K562 (cell line): Measurements from ENCODE around the gene C2orf76. TPM values are rescaled to one million over a fixed set of nuclear protein-coding genes. Genes with fewer than 3 reads are reported as not detected.

Source experiments
- ETV1 ChIP-seq: fragments of 450-650 bp; conservative IDR thresholded peaks from 2 replicates; pipeline ENCODE4 v1.6.1; 2016; ENCODE audit warnings: missing genetic modification characterization, control low read depth, low read depth, missing compliant biosample characterization
- L3MBTL2 ChIP-seq: fragments of 450-650 bp; IDR thresholded peaks from 2 replicates; pipeline ENCODE4 v1.6.1; 2016; ENCODE audit warnings: mild to moderate bottlenecking, moderate library complexity
- MTF1 ChIP-seq: fragments of 250-450 bp; sonication (Bioruptor Pico); IDR thresholded peaks from 2 replicates; pipeline ENCODE4 v1.9.0; 2021; ENCODE audit warnings: moderate library complexity, mild to moderate bottlenecking, inconsistent platforms, borderline replicate concordance
- NR2C2 ChIP-seq, 2 experiments: fragments of 200-800 bp in 1 of 2; sonication (Bioruptor generic) in 1 of 2; sonication (generic) in 1 of 2; formaldehyde crosslinking in 1 of 2; IDR thresholded peaks; 2 replicates each; pipeline versions ENCODE4 v1.6.1 to v1.8.0; 2016 to 2022; ENCODE audit warnings: mild to moderate bottlenecking in 1 of 2, missing compliant biosample characterization in 1 of 2, missing genetic modification characterization in 1 of 2, missing genetic modification reagents in 1 of 2
- SIN3A ChIP-seq, 2 experiments: fragments of 150-350 bp in 1 of 2; IDR thresholded peaks; 2 replicates each; pipeline ENCODE4 v1.6.1; 2011 to 2016; ENCODE audit warnings: borderline replicate concordance in 2 of 2, low read depth in 2 of 2, low read length in 2 of 2, mild to moderate bottlenecking in 2 of 2, moderate library complexity in 2 of 2; ENCODE audit not compliant: control insufficient read depth in 1 of 2
- SMARCB1 ChIP-seq: IDR thresholded peaks from 2 replicates; pipeline ENCODE4 v1.6.1; 2011; ENCODE audit warnings: improper control_type of control experiment, low read depth; ENCODE audit not compliant: insufficient read length
- TBP ChIP-seq: optimal IDR thresholded peaks from 2 replicates; pipeline ENCODE3; 2011; ENCODE audit warnings: low read depth, low read length, improper control_type of control experiment
- polyA plus RNA-seq, 8 experiments: library from polyadenylated mRNA; depleted of rRNA in 4 of 8; stranded (reverse) in 5 of 8; unstranded in 3 of 8; fragments of >200 nt; fragmentation: Nextera tagmentation in 2 of 8; fragmentation: Illumina TruSeq in 1 of 8; extraction: Ambion mirVana in 2 of 8; extraction: Trizol in 1 of 8; gene quantifications; 2 replicates each; pipeline versions ENCODE4 v1.2.1 to v1.2.3, GENCODE V29; 2011 to 2014; ENCODE audit warnings: inconsistent platforms in 1 of 8, missing spikeins in 1 of 8
- total RNA-seq, 7 experiments: library from RNA; depleted of rRNA in 6 of 7; stranded (reverse); fragments of >200 nt in 6 of 7; fragmentation: Illumina TruSeq in 2 of 7; extraction: Trizol in 2 of 7; gene quantifications; 2 replicates each; pipeline versions ENCODE4 v1.2.1 to v1.2.3, GENCODE V29; 2011 to 2021; ENCODE audit warnings: low replicate concordance in 1 of 7
- TF ChIP-seq, protein P1 (sequence below), 2 experiments: fragments of 450-650 bp; formaldehyde crosslinking in 1 of 2; IDR thresholded peaks; 2 replicates each; pipeline versions ENCODE4 v1.4.0 to v1.6.1; 2014 to 2020; ENCODE audit warnings: mild to moderate bottlenecking in 2 of 2, borderline replicate concordance in 1 of 2, low read depth in 1 of 2
- TF ChIP-seq, protein P2 (sequence below): fragments of 450-650 bp; formaldehyde crosslinking; IDR thresholded peaks from 2 replicates; pipeline ENCODE4 v1.4.0; 2020; ENCODE audit warnings: mild to moderate bottlenecking, mixed read lengths
- TF ChIP-seq, protein P3 (sequence below): sonication (generic); formaldehyde crosslinking; IDR thresholded peaks from 2 replicates; pipeline ENCODE4 v1.9.0; 2022; ENCODE audit warnings: mild to moderate bottlenecking, missing genetic modification reagents
- TF ChIP-seq, protein P4 (sequence below): fragments of 450-650 bp; IDR thresholded peaks from 2 replicates; pipeline ENCODE4 v1.7.0; 2016; ENCODE audit warnings: borderline replicate concordance
- TF ChIP-seq, protein P5 (sequence below): fragments of 200-800 bp; sonication (Bioruptor generic); IDR thresholded peaks from 2 replicates; pipeline ENCODE4 v1.6.1; 2017; ENCODE audit warnings: missing genetic modification characterization, missing compliant biosample characterization

The C2orf76 gene
- total and polyA plus RNA-seq, 9 of the 15 experiments (the other 6 are each of a cell fraction or from before 2014, with no cell fraction given) = 4.8 to 26.2 (median 14.5) TPM

DNA sequence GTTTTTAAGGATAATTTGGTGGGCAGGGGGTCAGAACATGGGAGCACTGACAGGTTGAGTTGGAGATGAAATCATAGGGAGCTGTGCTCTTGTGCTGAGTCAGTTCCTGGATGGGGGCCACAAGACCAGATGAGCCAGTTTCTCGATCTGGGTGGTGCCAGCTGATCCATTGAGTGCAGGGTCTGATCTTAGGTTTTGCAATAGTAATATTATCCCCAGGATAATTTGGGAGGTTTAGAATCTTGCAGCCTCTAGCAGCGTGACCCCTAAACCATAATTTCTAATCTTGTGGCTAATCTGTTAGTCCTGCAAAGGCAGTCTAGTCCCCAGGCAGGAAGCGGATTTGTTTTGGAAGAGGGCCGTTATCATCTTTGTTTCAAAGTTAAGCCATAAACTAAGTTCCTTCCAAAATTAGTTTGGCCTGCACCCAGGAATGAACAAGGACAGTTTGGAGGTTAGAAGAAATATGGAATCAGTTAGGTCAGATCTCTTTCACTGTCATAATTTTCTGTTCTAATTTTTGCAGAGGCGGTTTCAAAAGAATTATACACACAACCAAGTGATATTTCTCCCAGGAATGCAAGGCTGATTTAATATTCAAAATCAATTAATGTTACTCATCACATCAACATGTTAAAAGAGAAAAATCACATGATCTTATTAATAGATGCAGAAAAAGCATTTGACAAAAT, 23.1 kb upstream of the C2orf76 start (continued):
- TF ChIP-seq, protein P1, sequence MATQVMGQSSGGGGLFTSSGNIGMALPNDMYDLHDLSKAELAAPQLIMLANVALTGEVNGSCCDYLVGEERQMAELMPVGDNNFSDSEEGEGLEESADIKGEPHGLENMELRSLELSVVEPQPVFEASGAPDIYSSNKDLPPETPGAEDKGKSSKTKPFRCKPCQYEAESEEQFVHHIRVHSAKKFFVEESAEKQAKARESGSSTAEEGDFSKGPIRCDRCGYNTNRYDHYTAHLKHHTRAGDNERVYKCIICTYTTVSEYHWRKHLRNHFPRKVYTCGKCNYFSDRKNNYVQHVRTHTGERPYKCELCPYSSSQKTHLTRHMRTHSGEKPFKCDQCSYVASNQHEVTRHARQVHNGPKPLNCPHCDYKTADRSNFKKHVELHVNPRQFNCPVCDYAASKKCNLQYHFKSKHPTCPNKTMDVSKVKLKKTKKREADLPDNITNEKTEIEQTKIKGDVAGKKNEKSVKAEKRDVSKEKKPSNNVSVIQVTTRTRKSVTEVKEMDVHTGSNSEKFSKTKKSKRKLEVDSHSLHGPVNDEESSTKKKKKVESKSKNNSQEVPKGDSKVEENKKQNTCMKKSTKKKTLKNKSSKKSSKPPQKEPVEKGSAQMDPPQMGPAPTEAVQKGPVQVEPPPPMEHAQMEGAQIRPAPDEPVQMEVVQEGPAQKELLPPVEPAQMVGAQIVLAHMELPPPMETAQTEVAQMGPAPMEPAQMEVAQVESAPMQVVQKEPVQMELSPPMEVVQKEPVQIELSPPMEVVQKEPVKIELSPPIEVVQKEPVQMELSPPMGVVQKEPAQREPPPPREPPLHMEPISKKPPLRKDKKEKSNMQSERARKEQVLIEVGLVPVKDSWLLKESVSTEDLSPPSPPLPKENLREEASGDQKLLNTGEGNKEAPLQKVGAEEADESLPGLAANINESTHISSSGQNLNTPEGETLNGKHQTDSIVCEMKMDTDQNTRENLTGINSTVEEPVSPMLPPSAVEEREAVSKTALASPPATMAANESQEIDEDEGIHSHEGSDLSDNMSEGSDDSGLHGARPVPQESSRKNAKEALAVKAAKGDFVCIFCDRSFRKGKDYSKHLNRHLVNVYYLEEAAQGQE (IDR thresholded peaks at IDR 0.05; ENCODE audit: borderline replicate concordance) = no peak
- TF ChIP-seq, protein P1 (CRISPR knock-in tag; IDR thresholded peaks at IDR 0.05; ENCODE audit: low read depth) = no peak
- TF ChIP-seq L3MBTL2 (no peak), TBP (no peak), SIN3A (IDR thresholded peaks at IDR 0.05; ENCODE audit: borderline replicate concordance in 2 of 2, control insufficient read depth in 1 of 2, low read depth in 2 of 2, low read length in 2 of 2) (no peak), SMARCB1 (no peak), NR2C2 (CRISPR knock-in tag; IDR thresholded peaks at IDR 0.05) (no peak), NR2C2 (tag; IDR thresholded peaks at IDR 0.05) (peak; percentile 46), ETV1 (tag) (peak; percentile 43), MTF1 (CRISPR knock-in tag) (no peak)
- TF ChIP-seq, protein P2, sequence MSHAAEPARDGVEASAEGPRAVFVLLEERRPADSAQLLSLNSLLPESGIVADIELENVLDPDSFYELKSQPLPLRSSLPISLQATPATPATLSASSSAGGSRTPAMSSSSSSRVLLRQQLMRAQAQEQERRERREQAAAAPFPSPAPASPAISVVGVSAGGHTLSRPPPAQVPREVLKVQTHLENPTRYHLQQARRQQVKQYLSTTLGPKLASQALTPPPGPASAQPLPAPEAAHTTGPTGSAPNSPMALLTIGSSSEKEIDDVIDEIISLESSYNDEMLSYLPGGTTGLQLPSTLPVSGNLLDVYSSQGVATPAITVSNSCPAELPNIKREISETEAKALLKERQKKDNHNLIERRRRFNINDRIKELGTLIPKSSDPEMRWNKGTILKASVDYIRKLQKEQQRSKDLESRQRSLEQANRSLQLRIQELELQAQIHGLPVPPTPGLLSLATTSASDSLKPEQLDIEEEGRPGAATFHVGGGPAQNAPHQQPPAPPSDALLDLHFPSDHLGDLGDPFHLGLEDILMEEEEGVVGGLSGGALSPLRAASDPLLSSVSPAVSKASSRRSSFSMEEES = peak; percentile 61
- TF ChIP-seq, protein P3, sequence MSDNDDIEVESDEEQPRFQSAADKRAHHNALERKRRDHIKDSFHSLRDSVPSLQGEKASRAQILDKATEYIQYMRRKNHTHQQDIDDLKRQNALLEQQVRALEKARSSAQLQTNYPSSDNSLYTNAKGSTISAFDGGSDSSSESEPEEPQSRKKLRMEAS (CRISPR knock-in tag) = no peak
- TF ChIP-seq, protein P4, sequence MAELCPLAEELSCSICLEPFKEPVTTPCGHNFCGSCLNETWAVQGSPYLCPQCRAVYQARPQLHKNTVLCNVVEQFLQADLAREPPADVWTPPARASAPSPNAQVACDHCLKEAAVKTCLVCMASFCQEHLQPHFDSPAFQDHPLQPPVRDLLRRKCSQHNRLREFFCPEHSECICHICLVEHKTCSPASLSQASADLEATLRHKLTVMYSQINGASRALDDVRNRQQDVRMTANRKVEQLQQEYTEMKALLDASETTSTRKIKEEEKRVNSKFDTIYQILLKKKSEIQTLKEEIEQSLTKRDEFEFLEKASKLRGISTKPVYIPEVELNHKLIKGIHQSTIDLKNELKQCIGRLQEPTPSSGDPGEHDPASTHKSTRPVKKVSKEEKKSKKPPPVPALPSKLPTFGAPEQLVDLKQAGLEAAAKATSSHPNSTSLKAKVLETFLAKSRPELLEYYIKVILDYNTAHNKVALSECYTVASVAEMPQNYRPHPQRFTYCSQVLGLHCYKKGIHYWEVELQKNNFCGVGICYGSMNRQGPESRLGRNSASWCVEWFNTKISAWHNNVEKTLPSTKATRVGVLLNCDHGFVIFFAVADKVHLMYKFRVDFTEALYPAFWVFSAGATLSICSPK = no peak
- TF ChIP-seq, protein P5, sequence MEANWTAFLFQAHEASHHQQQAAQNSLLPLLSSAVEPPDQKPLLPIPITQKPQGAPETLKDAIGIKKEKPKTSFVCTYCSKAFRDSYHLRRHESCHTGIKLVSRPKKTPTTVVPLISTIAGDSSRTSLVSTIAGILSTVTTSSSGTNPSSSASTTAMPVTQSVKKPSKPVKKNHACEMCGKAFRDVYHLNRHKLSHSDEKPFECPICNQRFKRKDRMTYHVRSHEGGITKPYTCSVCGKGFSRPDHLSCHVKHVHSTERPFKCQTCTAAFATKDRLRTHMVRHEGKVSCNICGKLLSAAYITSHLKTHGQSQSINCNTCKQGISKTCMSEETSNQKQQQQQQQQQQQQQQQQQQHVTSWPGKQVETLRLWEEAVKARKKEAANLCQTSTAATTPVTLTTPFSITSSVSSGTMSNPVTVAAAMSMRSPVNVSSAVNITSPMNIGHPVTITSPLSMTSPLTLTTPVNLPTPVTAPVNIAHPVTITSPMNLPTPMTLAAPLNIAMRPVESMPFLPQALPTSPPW (CRISPR knock-in tag) = no peak; the same call in 1 of the 2 replicates
